RWPE2 (cell line): ENCODE measurements around the gene GPD1L.

Experiments used
- ATAC-seq: fragments of 200-7000 bp; cut with Tn5 transposase; 3 replicates; pipeline ENCODE4 v1.9.1; 2021; ENCODE audit warnings: low read depth
- DNase-seq: peaks from one replicate; pipeline ENCODE4 v3.0.0-alpha.2; 2020; ENCODE audit warnings: low spot score
- H3K27ac ChIP-seq: fragments of 450-650 bp; 2 replicates; pipeline ENCODE4 v1.5.1; 2017; ENCODE audit warnings: mild to moderate bottlenecking; ENCODE audit not compliant: poor library complexity, severe bottlenecking
- H3K27me3 ChIP-seq: fragments of 250-450 bp; sonication (Bioruptor Pico); 2 replicates; pipeline ENCODE4 v1.5.1; 2021; ENCODE audit warnings: mild to moderate bottlenecking, moderate library complexity; ENCODE audit not compliant: insufficient read depth, poor library complexity, severe bottlenecking
- H3K36me3 ChIP-seq: fragments of 250-450 bp; sonication (Bioruptor Pico); 2 replicates; pipeline ENCODE4 v1.5.1; 2020; ENCODE audit warnings: low read depth, mild to moderate bottlenecking, moderate library complexity
- H3K4me1 ChIP-seq: fragments of 250-450 bp; sonication (Bioruptor Pico); 2 replicates; pipeline ENCODE4 v1.5.1; 2021; ENCODE audit warnings: mild to moderate bottlenecking, moderate library complexity; ENCODE audit not compliant: insufficient read depth, poor library complexity, severe bottlenecking
- H3K4me3 ChIP-seq: fragments of 250-450 bp; sonication (Bioruptor Pico); 2 replicates; pipeline ENCODE4 v1.5.1; 2021; ENCODE audit warnings: mild to moderate bottlenecking, moderate library complexity; ENCODE audit not compliant: severe bottlenecking
- H3K9me3 ChIP-seq: fragments of 250-450 bp; sonication (Bioruptor Pico); 2 replicates; pipeline ENCODE4 v1.5.1; 2021; ENCODE audit warnings: mild to moderate bottlenecking, moderate library complexity; ENCODE audit not compliant: severe bottlenecking
- TF ChIP-seq, protein P1 (sequence below): fragments of 450-650 bp; IDR thresholded peaks from one replicate; pipeline ENCODE4 v1.5.1; 2017; ENCODE audit warnings: mild to moderate bottlenecking, moderate library complexity; ENCODE audit not compliant: poor library complexity, severe bottlenecking

GPD1L gene

DNA sequence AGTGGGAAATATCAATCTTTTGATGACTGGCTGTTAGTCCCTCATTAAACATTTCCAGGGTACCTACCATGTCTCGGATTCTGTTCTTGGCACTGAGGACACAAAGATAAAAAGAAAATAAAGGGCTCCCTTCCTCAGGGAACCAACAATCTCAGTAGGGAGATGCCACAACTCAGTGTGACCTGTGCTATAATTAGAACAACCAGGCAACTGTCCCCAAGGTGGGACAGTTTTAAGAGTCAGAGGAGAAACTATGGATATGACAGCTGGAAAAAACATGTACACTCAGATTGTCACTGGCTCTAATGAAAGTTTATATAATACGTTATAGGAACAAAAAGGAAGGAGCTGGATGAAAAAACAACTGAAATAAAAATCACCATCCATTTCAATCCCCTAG is 108.8 kb downstream of the GPD1L start:
- DNase-seq (no peak), ATAC-seq (no peak)
- H3K27ac ChIP-seq, result no peak overlapping the region
- H3K36me3 ChIP-seq, result no peaks in the 10 kb centered on the region
- H3K4me1 ChIP-seq, result no peaks in the 10 kb centered on the region
- TF ChIP-seq, protein P1, sequence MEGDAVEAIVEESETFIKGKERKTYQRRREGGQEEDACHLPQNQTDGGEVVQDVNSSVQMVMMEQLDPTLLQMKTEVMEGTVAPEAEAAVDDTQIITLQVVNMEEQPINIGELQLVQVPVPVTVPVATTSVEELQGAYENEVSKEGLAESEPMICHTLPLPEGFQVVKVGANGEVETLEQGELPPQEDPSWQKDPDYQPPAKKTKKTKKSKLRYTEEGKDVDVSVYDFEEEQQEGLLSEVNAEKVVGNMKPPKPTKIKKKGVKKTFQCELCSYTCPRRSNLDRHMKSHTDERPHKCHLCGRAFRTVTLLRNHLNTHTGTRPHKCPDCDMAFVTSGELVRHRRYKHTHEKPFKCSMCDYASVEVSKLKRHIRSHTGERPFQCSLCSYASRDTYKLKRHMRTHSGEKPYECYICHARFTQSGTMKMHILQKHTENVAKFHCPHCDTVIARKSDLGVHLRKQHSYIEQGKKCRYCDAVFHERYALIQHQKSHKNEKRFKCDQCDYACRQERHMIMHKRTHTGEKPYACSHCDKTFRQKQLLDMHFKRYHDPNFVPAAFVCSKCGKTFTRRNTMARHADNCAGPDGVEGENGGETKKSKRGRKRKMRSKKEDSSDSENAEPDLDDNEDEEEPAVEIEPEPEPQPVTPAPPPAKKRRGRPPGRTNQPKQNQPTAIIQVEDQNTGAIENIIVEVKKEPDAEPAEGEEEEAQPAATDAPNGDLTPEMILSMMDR, result no peak
- no peaks in the 10 kb centered on the region for H3K9me3 ChIP-seq
- H3K27me3 ChIP-seq, result no peaks in the 10 kb centered on the region
- no peak overlapping the region for H3K4me3 ChIP-seq

DNA sequence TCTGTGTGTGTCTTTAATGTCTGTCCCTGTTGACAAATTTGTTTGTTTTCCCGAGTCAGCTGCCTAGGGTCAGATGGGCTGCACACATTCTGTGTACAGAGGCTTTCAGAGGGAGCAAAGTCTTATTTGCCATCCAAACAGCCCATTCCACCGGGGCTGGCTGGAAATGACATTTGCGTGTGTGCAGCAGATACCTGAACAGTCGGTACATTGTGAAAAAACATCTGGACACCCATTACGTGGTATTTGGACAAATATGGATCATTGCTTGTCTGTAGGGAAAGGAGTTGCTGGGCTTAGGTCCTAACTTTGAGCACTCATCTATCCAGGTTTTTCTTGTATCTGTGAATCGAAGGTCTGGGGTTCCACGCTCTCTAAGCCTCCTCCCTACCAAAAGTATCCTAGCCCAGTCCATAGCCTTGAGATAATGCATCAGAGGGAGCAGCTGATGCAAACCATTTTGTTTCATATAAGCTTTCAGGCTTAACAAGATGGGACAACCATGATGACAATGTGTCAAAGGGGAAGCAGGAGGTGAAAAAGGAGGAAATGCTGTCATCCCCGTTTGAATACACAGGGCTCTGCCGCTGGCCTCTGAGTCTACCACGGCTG is 109.9 kb downstream of the GPD1L start:
- Histone ChIP-seq H3K36me3 (no peaks in the 10 kb centered on the region), H3K9me3 (no peaks in the 10 kb centered on the region), H3K4me3 (no peak overlapping the region), H3K27ac (no peak overlapping the region), H3K27me3 (no peaks in the 10 kb centered on the region), H3K4me1 (no peaks in the 10 kb centered on the region)
- DNase-seq (no peak), ATAC-seq (no peak)
- TF ChIP-seq, protein P1, result no peak

DNA sequence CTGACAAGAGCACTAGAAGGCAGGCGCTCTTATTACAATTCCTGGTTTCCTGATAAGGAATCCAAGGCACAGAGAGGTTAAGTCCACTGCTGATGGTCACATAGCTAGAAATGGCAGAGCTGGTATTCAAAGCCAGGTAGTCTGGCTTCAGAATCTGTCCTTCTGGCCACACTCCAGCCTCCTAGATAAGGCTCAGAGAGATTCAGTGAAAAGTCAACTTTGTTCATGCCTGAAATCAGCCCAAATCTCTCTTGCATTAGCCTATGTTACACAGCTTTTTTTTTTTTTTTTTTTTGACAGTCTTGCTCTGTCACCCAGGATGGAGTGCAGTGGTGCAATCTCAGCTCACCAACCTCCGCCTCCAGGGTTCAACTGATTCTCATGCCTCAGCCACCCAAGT is 110.9 kb downstream of the GPD1L start:
- no peaks in the 10 kb centered on the region for H3K27me3 ChIP-seq
- ATAC-seq, result no peak
- H3K9me3 ChIP-seq, result no peaks in the 10 kb centered on the region
- H3K4me3 ChIP-seq, result no peak overlapping the region
- H3K36me3 ChIP-seq, result no peaks in the 10 kb centered on the region
- H3K4me1 ChIP-seq, result no peaks in the 10 kb centered on the region
- DNase-seq, result no peak
- H3K27ac ChIP-seq, result no peak overlapping the region
- TF ChIP-seq, protein P1, result no peak
